Measurements from ENCODE around the gene DISC1. TPM values are rescaled to one million over a fixed set of nuclear protein-coding genes. Genes with fewer than 3 reads are reported as not detected.

The DISC1 gene
- total RNA-seq, 1 experiment from 2014 or later, result 1.8 TPM

- no peak for TF ChIP-seq ZFX (IDR thresholded peaks at IDR 0.05)
- no peak for TF ChIP-seq TCF7L2 (IDR thresholded peaks at IDR 0.05; ENCODE audit: borderline replicate concordance, extremely low read depth, insufficient read depth, insufficient read length)
- no peak for TF ChIP-seq EZH2phosphoT487 (IDR thresholded peaks at IDR 0.05; ENCODE audit: borderline replicate concordance)
- no peak for TF ChIP-seq ELF1 (IDR thresholded peaks at IDR 0.05; ENCODE audit: borderline replicate concordance, low read depth)
- TF ChIP-seq REST (IDR thresholded peaks at IDR 0.05; ENCODE audit: low read depth), result no peak
- TF ChIP-seq FOSL1 (IDR thresholded peaks at IDR 0.05; ENCODE audit: low read depth), result no peak
- TF ChIP-seq MAX (IDR thresholded peaks at IDR 0.05), result no peak
- no peak for TF ChIP-seq CBX3 (IDR thresholded peaks at IDR 0.05; ENCODE audit: low read depth)
- no peak for TF ChIP-seq ATF3 (IDR thresholded peaks at IDR 0.05)
- no peak for TF ChIP-seq SRF (IDR thresholded peaks at IDR 0.05; ENCODE audit: low read depth)
- no peak for TF ChIP-seq CTCF (IDR thresholded peaks at IDR 0.05 in 2 of 3, conservative IDR thresholded peaks at IDR 0.05 in 1 of 3; ENCODE audit: borderline replicate concordance in 1 of 3, insufficient read depth in 1 of 3, low read depth in 2 of 3, low read length in 2 of 3)
- TF ChIP-seq ZBTB33 (IDR thresholded peaks at IDR 0.05; ENCODE audit: extremely low read depth, insufficient replicate concordance, low read length), result no peak
- Histone ChIP-seq H3K9me2 (ENCODE audit: insufficient read depth) (no peaks in the 10 kb centered on the region), H3K9ac (ENCODE audit: low read length) (no peak overlapping the region), H3K27ac (ENCODE audit: low read depth, low read length) (no peak overlapping the region), H3K27me3 (ENCODE audit: insufficient read depth, low read length) (no peaks in the 10 kb centered on the region), H2AFZ (ENCODE audit: low read depth, low read length, poor library complexity, severe bottlenecking) (no peak overlapping the region), H3K4me3 (replicated peaks in 1 of 2; ENCODE audit: low read depth in 1 of 2, low read length in 2 of 2) (no peak overlapping the region), H3K9me3 (ENCODE audit: control insufficient read depth in 1 of 2, insufficient read depth in 1 of 2, low read depth in 1 of 2, low read length in 2 of 2) (no peaks in the 10 kb centered on the region), H3K36me3 (ENCODE audit: control insufficient read depth in 1 of 2, insufficient read depth in 2 of 2, low read length in 2 of 2) (no peaks in the 10 kb centered on the region), H3K4me1 (ENCODE audit: control insufficient read depth in 1 of 2, insufficient read depth in 2 of 2, low read length in 2 of 2) (no peaks in the 10 kb centered on the region), H3K4me2 (ENCODE audit: low read length) (no peak overlapping the region), H4K20me1 (ENCODE audit: insufficient read depth) (no peaks in the 10 kb centered on the region), H3K79me2 (ENCODE audit: insufficient read depth, low read length) (no peaks in the 10 kb centered on the region)
- CTCF ChIA-PET, result no interaction called here
- DNase-seq (ENCODE audit: low read depth, low spot score) (no peak), ATAC-seq (no peak)
- RAD21 ChIA-PET (ENCODE audit: low non-redundant PET in 1 of 2, low total read pairs in 2 of 2, uncharacterized antibody in 2 of 2, unreplicated experiment in 2 of 2), result no interaction called here
- intact Hi-C loops (cut with micrococcal nuclease), result no loop called here
- BruUV-seq (replicated peaks), result no TSS peak
- POLR2A ChIA-PET, result no interaction called here
Observed at GRCh38 chr1:231799363-231799986, 172.9 kb downstream of the DISC1 start.
